Endothelial cell of umbilical vein (primary cell): ENCODE data around the gene HSPG2. TPM values are rescaled to one million over a fixed set of nuclear protein-coding genes. Genes with fewer than 3 reads are reported as not detected.
"Not testable (repeated sequence)": the region's sequence is repeated elsewhere in the genome, so short reads cannot be mapped to it uniquely, and the experiment has no call there.

ENCODE experiments used
- BruUV-seq: library from RNA; stranded (reverse); fragments of 400-500 nt; replicated peaks from 2 replicates; lab custom pipeline; 2021; lab: Mats Ljungman, UMichigan
- CTCF ChIA-PET: fragments of 300-600, 350-600 bp; sonication (Branson Sonifier 250); formaldehyde crosslinking; loops from one replicate; lab custom pipeline; 2021; ENCODE audit warnings: antibody characterized with exemption, inconsistent platforms; lab: Charles Lee
- POLR2A ChIA-PET: fragments of 300-600, 350-600 bp; sonication (Branson Sonifier 250); formaldehyde crosslinking; loops from one replicate; lab custom pipeline; 2021; ENCODE audit warnings: antibody characterized with exemption, inconsistent platforms; lab: Charles Lee
- DNase-seq: peaks from one replicate; pipeline ENCODE4 v3.0.0-alpha.2; 2011; ENCODE audit warnings: low read depth, low spot score
- FAIRE-seq: peaks from 2 replicates; lab custom pipeline; 2011; peaks lifted over from hg19 to GRCh38; lab: Jason Lieb, UNC
- H2AFZ ChIP-seq: 2 replicates; pipeline ENCODE4 v1.6.0; 2012; ENCODE audit warnings: low read depth, low read length, control low read depth, inconsistent platforms
- H3K27ac ChIP-seq: 2 replicates; pipeline ENCODE4 v1.5.1; 2011; ENCODE audit warnings: low read depth, mild to moderate bottlenecking, control low read depth, low read length, moderate library complexity; ENCODE audit not compliant: insufficient read depth
- H3K27me3 ChIP-seq, 2 experiments: 2 replicates each; pipeline versions ENCODE4 v1.6.0 to v1.6.1; 2011; ENCODE audit warnings: low read length in 2 of 2, mixed read lengths in 1 of 2; ENCODE audit not compliant: control insufficient read depth in 2 of 2, insufficient read depth in 2 of 2
- H3K36me3 ChIP-seq, 2 experiments: 2 replicates in 1 of 2; 3 replicates in 1 of 2; pipeline ENCODE4 v1.5.1; 2011; ENCODE audit warnings: low read length in 2 of 2, mild to moderate bottlenecking in 1 of 2, moderate library complexity in 1 of 2; ENCODE audit not compliant: control insufficient read depth in 2 of 2, insufficient read depth in 2 of 2; ENCODE audit errors: extremely low read depth in 1 of 2
- H3K4me1 ChIP-seq: 3 replicates; pipeline ENCODE4 v1.5.1; 2011; ENCODE audit warnings: mild to moderate bottlenecking, low read length; ENCODE audit not compliant: control insufficient read depth, insufficient read depth; ENCODE audit errors: extremely low read depth
- H3K4me2 ChIP-seq: 2 replicates; pipeline ENCODE4 v1.6.1; 2011; ENCODE audit warnings: low read length, control low read depth, mixed read lengths; ENCODE audit not compliant: insufficient read depth
- H3K4me3 ChIP-seq, 3 experiments: fragments of 200-600 bp in 1 of 3; sonication (generic), shearing (Covaris generic) in 1 of 3; replicated peaks in 1 of 3; 2 replicates each; pipeline ENCODE4 v1.5.1; 2011 to 2016; ENCODE audit warnings: control low read depth in 3 of 3, low read length in 3 of 3, mild to moderate bottlenecking in 2 of 3, inconsistent platforms in 1 of 3, low read depth in 1 of 3, moderate library complexity in 1 of 3; ENCODE audit not compliant: insufficient read depth in 1 of 3
- H3K79me2 ChIP-seq: 2 replicates; pipeline ENCODE4 v1.6.0; 2012; ENCODE audit warnings: low read length, inconsistent platforms; ENCODE audit not compliant: control insufficient read depth, insufficient read depth
- H3K9ac ChIP-seq: replicated peaks from 2 replicates; pipeline ENCODE3; 2011; ENCODE audit warnings: low read length, control low read depth; ENCODE audit not compliant: insufficient read depth; ENCODE audit errors: extremely low read depth
- H3K9me1 ChIP-seq: replicated peaks from 3 replicates; pipeline ENCODE4 v1.6.0; 2011; ENCODE audit warnings: mild to moderate bottlenecking, low read length; ENCODE audit not compliant: control insufficient read depth, insufficient read depth; ENCODE audit errors: extremely low read depth
- H3K9me3 ChIP-seq: replicated peaks from 2 replicates; pipeline ENCODE4 v1.5.1; 2012; ENCODE audit warnings: low read length, inconsistent platforms; ENCODE audit not compliant: control insufficient read depth, insufficient read depth
- H4K20me1 ChIP-seq: replicated peaks from 2 replicates; pipeline ENCODE3; 2011; ENCODE audit warnings: mild to moderate bottlenecking, low read length; ENCODE audit not compliant: control insufficient read depth, insufficient read depth; ENCODE audit errors: extremely low read depth
- EZH2 ChIP-seq: IDR thresholded peaks from 2 replicates; pipeline ENCODE4 v1.6.1; 2012; ENCODE audit warnings: borderline replicate concordance, low read depth, mild to moderate bottlenecking, moderate library complexity, low read length, inconsistent platforms; ENCODE audit not compliant: severe bottlenecking
- FOS ChIP-seq: IDR thresholded peaks from 2 replicates; pipeline ENCODE4 v1.6.1; 2011; ENCODE audit warnings: mild to moderate bottlenecking, low read length, moderate library complexity, borderline replicate concordance; ENCODE audit not compliant: insufficient read depth
- GATA2 ChIP-seq: IDR thresholded peaks from 2 replicates; pipeline ENCODE4 v1.7.0; 2011; ENCODE audit warnings: low read depth, mild to moderate bottlenecking, moderate library complexity, mixed read lengths, low read length; ENCODE audit not compliant: insufficient read length, insufficient read depth
- JUN ChIP-seq: IDR thresholded peaks from 2 replicates; pipeline ENCODE4 v1.6.1; 2011; ENCODE audit warnings: borderline replicate concordance, low read depth; ENCODE audit not compliant: insufficient read length, insufficient read depth
- MYC ChIP-seq: IDR thresholded peaks from one replicate; pipeline ENCODE4 v1.6.1; 2011; ENCODE audit warnings: mild to moderate bottlenecking, low read depth, low read length
- POLR2A ChIP-seq: IDR thresholded peaks from 2 replicates; pipeline ENCODE4 v1.6.1; 2012; ENCODE audit warnings: low read depth, mild to moderate bottlenecking, control low read depth, low read length
- POLR2AphosphoS5 ChIP-seq: IDR thresholded peaks from 2 replicates; pipeline ENCODE4 v1.6.1; 2012; ENCODE audit warnings: low read depth, mild to moderate bottlenecking, control low read depth, low read length, moderate library complexity; ENCODE audit not compliant: insufficient read depth
- dilution Hi-C: fragments of 300-500 bp; cut with MboI; formaldehyde crosslinking; loops from one replicate; pipeline ENCODE4 v1.15.0; 2019; ENCODE audit warnings: low sequenced_read_pairs; ENCODE audit not compliant: extremely low pct_ligation_motif_present
- intact Hi-C: fragments of 100-400 bp; cut with micrococcal nuclease; formaldehyde crosslinking; loops from one replicate; pipeline ENCODE4 v1.10.0; 2022
- polyA plus RNA-seq, 4 experiments: library from polyadenylated mRNA; depleted of rRNA in 3 of 4; stranded (reverse) in 3 of 4; unstranded in 1 of 4; fragments of >200 nt; gene quantifications; 2 replicates each; pipeline versions ENCODE4 v1.2.1 to v1.2.3, GENCODE V29; 2011 to 2012; ENCODE audit warnings: missing spikeins in 1 of 4
- total RNA-seq: library from RNA; stranded (reverse); gene quantifications from 2 replicates; pipeline ENCODE4 v1.2.3, GENCODE V29; 2021
- TF ChIP-seq, protein P1 (sequence below): IDR thresholded peaks from 2 replicates; pipeline ENCODE4 v1.6.1; 2011; ENCODE audit not compliant: insufficient read depth, insufficient read length
- TF ChIP-seq, protein P2 (sequence below), 2 donors: IDR thresholded peaks; 1 replicate in 1 of 2; 2 replicates in 1 of 2; pipeline ENCODE4 v1.5.1; 2011; ENCODE audit warnings: low read length in 2 of 2, mild to moderate bottlenecking in 2 of 2, moderate library complexity in 2 of 2, control low read depth in 1 of 2, inconsistent platforms in 1 of 2, low read depth in 1 of 2; ENCODE audit not compliant: insufficient read depth in 1 of 2; ENCODE audit errors: extremely low read depth in 1 of 2

HSPG2 gene
- total and polyA plus RNA-seq, 2 donors (not counting 3 experiments of a cell fraction or from before 2014, with no cell fraction given) = 734 to 3,499 TPM

DNA sequence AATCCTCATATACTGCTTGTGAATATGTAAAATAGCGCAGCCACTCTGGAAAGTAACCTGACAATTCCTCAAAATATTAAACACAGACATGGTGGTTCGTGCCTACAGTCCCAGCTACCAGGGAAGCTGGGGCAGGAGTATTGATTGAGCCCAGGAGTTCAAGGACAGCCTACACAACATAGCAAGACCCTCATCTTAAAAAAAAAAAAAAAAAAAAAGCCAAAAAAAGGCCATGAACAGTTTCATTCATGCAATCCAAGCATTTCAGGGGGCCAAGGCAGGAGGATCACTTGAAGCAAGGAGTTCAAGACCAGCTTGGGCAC, 158.7 kb downstream of the HSPG2 start:
- H3K27ac ChIP-seq = no peak overlapping the region
- intact Hi-C loops = loop anchor here (1.0 kb wide), 1 partner anchor 9 kb away; no protein-coding TSS in a partner anchor
- no peak overlapping the region for H3K4me2 ChIP-seq
- no peak for FAIRE-seq
- H4K20me1 ChIP-seq = no peaks in the 10 kb centered on the region
- peaks cover 19% of the 10 kb centered on the region for H3K4me1 ChIP-seq
- TF ChIP-seq, protein P1, sequence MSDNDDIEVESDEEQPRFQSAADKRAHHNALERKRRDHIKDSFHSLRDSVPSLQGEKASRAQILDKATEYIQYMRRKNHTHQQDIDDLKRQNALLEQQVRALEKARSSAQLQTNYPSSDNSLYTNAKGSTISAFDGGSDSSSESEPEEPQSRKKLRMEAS = no peak
- TF ChIP-seq JUN = no peak
- TF ChIP-seq, protein P2, sequence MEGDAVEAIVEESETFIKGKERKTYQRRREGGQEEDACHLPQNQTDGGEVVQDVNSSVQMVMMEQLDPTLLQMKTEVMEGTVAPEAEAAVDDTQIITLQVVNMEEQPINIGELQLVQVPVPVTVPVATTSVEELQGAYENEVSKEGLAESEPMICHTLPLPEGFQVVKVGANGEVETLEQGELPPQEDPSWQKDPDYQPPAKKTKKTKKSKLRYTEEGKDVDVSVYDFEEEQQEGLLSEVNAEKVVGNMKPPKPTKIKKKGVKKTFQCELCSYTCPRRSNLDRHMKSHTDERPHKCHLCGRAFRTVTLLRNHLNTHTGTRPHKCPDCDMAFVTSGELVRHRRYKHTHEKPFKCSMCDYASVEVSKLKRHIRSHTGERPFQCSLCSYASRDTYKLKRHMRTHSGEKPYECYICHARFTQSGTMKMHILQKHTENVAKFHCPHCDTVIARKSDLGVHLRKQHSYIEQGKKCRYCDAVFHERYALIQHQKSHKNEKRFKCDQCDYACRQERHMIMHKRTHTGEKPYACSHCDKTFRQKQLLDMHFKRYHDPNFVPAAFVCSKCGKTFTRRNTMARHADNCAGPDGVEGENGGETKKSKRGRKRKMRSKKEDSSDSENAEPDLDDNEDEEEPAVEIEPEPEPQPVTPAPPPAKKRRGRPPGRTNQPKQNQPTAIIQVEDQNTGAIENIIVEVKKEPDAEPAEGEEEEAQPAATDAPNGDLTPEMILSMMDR (IDR thresholded peaks at IDR 0.05; ENCODE audit: extremely low read depth in 1 of 2, insufficient read depth in 1 of 2, low read depth in 1 of 2, low read length in 2 of 2) = no peak
- TF ChIP-seq POLR2AphosphoS5 = no peak
- TF ChIP-seq MYC = no peak
- TF ChIP-seq POLR2A = no peak
- no peak for TF ChIP-seq EZH2
- no peak for TF ChIP-seq FOS
- TF ChIP-seq GATA2 = no peak
- H3K27me3 ChIP-seq = no peaks in the 10 kb centered on the region
- no peak for DNase-seq
- H3K79me2 ChIP-seq = peaks cover 86% of the 10 kb centered on the region
- no peak overlapping the region for H3K4me3 ChIP-seq
- H3K9me1 ChIP-seq = no peaks in the 10 kb centered on the region
- CTCF ChIA-PET = no interaction called here
- dilution Hi-C loops = no loop called here
- H3K9ac ChIP-seq = no peak overlapping the region
- no peaks in the 10 kb centered on the region for H3K36me3 ChIP-seq
- no TSS peak for BruUV-seq
- H3K9me3 ChIP-seq = no peaks in the 10 kb centered on the region
- H2AFZ ChIP-seq = no peak overlapping the region
- POLR2A ChIA-PET = no interaction called here

DNA sequence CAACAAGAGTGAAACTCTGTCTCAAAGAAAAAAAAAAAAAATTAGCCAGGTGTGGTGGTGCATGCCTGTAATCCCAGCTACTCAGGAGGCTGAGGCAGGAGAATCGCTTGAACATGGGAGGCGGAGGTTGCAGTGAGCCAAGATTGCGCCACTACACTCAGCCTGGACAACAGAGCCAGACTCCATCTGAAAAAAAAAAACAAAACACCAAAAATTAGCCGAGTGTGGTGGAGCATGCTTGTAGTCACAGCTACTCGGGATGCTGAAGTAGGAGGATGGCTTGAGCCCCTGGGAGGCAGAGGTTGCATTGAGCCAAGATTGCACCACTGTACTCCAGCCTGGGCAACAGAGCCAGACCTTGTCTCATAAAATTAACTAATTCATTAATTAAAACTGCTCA, 160.2 kb downstream of the HSPG2 start:
- Histone ChIP-seq H3K4me1 (peaks cover 23% of the 10 kb centered on the region), H3K79me2 (peaks cover 90% of the 10 kb centered on the region)
- H3K27me3 ChIP-seq, H3K4me3 ChIP-seq, H3K36me3 ChIP-seq, intact Hi-C loops, H3K4me2 ChIP-seq, POLR2A ChIA-PET, H3K9me1 ChIP-seq, H4K20me1 ChIP-seq, DNase-seq, BruUV-seq, H2AFZ ChIP-seq, H3K27ac ChIP-seq, FAIRE-seq, H3K9me3 ChIP-seq, dilution Hi-C loops, H3K9ac ChIP-seq: not testable (repeated sequence)
- CTCF ChIA-PET = interaction anchor here (1.0 to 1.1 kb wide), 2 partner anchors 12 to 73 kb away, joined by 3 to 5 read pairs; no protein-coding TSS in a partner anchor
